NT2/D1 (cell line): ENCODE measurements around the gene PCDHA1.

Source experiments
- SUZ12 ChIP-seq: IDR thresholded peaks from 2 replicates; pipeline ENCODE4 v1.6.1; 2011; ENCODE audit not compliant: insufficient read length, insufficient read depth; ENCODE audit errors: extremely low read depth
- ZNF274 ChIP-seq: IDR thresholded peaks from 2 replicates; pipeline ENCODE4 v1.6.1; 2011; ENCODE audit warnings: mild to moderate bottlenecking, low read depth, low read length

DNA sequence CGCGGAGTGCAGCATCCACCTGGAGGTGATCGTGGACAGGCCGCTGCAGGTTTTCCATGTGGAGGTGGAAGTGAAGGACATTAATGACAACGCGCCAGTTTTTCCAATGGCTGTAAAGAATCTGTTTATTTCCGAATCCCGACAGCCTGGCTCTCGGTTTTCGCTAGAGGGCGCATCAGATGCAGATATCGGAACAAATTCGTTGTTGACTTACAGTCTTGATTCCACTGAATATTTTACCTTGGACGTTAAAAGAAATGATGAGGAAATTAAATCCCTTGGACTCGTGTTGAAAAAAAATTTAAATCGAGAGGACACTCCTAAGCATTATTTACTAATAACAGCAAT is 15.5 kb downstream of the PCDHA1 start:
- TF ChIP-seq ZNF274 = no peak
- no peak for TF ChIP-seq SUZ12
